C1 segment of cervical spinal cord (tissue), 14 donors: ENCODE data around the gene HDAC9.
"Not testable (repeated sequence)": the region's sequence is repeated elsewhere in the genome, so short reads cannot be mapped to it uniquely, and the experiment has no call there.

Experiments
- DNase-seq, 14 donors: peaks; one replicate each; lab custom pipeline; 2025; lab: John Stamatoyannopoulos, UW

Gene HDAC9

GRCh38 chr7:18965657-18966056 is 470.1 kb downstream of the HDAC9 start:
- no peak for DNase-seq

DNA sequence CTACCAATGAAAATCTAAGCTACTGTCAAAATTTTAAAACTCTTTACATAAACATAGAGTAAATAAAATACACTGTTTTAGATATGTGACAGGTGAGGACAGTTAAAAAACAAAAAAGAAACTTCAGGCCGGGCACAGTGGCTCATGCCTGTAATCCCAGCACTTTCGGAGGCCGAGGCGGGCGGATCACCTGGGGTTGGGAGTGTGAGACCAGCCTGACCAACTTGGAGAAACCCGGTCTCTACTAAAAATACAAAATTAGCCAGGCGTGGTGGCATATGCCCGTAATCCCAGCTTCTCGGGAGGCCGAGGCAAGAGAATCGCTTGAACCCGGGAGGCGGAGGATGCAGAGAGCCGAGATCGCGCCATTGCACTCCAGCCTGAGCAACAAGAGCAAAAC is 472.2 kb downstream of the HDAC9 start:
- DNase-seq: not testable (repeated sequence)

DNA sequence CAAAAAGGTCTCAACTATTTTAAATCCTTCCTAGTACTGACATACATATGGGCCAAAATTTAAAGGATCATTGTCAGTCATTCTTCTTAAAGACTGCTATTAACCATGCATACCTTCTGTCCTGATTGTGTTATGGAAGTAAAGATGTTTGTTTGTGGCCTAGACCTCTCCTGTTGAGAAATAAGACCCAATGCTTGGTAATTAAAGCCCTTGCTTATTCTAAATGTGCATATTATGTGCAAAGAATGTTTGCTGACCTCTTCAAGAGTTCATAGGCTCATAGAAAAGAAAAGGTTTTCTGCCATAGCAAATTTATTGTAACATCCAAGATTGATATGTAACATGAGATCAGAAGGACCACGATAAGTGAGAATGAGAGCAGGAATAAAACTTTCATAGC is 476.3 kb downstream of the HDAC9 start:
- no peak for DNase-seq

DNA sequence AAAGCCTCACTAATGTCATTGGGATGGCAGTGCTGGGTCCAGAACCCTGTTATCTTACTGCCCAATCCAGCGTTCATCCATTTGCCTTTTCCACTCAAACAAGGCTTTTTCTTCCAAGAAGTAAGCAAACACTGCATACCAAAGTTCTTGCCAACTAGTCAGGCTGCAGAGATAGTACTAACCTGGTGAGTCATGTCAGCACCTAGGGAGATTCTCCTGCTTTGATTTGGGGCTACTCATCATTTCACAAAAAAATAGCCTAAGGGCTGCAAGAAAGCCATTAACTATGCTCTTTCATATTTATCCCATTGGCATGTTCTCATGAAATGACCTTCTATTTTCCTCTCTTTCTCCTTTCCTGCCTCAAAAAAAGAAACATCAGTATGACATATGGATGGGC is 479.3 kb downstream of the HDAC9 start:
- DNase-seq: no peak

DNA sequence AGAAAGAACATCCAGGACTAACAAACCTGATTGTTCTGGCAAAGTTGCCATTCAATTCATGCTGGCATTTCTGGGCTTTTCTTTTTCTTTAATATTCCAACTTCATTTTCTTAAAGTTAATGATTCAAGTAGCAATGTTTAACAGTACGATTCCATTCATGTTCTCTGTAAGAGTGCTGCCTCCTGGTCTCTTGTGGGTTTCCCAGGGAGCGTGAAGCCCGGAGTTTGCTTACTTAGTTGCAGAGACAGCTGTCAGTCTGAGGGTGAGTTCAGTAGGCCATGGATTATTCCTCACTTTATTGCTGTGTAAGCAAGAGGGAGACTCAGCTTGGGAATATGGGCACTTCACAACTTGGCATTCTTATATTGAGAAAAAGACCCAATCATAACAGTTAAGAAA is 479.7 kb downstream of the HDAC9 start:
- no peak for DNase-seq

- DNase-seq: no peak
Measured at GRCh38 chr7:18975689-18976280, 480.2 kb downstream of the HDAC9 start.

DNA sequence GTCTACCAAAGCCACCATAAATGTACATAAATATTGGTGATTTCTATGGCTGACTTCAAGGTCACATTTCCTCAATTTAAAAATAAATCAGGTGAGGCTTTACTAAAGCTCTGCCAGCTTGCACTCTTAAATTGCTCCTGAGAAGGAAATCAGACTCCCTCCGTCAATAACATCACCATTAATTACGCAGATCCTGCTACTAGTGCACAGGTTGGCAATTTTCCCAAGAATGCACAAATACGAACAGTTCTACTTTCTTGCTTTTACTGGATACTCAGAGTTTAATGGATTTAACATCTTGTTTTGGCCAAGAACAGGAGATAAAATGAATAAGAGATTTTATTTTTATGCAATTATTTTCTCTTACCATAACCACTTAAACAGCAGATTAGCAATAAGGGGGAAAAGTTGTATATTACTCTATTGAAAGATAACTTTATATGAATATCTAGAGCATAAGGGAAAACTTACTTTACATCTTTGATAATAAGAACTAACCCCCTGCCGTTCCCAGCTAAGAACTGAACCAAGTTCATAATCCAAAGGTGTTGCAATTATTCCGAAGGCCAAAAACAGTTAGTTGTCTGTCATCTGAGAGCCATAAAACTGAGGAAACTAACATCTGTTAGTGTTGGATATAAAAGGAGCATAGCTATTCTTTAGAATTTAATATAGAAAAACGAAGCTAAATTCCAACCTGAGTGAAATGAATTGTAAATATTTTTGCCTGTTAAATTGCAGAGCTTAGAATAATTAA is 481.3 kb downstream of the HDAC9 start:
- DNase-seq: no peak

GRCh38 chr7:18978108-18978495 is 482.6 kb downstream of the HDAC9 start:
- no peak for DNase-seq

- DNase-seq: not testable (repeated sequence)
Measured at GRCh38 chr7:18990700-18991099, 495.2 kb downstream of the HDAC9 start.

DNA sequence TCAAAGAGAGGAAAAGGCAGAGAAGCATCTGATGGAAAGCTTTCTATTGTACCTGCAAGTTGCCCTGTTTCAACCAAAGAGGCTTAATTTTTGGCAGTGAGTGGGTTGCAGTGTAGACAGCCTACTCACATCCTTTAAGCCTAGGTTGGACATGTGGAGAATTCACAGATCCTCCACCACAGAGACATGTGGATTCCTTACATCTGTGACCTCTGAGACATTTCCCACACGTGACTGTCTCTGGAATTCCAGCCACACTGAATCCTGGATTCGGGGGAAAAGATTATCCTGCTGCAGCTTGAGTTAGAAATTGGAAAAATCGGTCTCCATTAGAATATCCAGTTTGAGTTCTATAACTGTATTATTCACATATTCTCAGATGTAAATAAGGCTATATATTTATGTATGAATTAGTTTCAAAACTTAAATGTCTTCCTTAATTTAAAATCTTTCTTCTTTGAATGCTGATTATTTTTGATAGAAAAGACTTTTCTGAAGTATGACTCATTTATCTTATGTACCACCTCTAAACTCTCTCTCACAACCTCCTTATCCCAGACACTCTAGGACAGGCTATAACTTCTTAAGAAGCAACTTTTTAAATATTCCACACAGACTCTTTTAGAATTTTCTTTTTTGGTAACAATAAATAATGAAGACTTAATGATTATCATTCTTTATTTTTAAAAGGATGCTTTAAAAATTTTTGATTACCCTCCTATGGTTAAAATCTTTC is 498.6 kb downstream of the HDAC9 start:
- DNase-seq: no peak

DNA sequence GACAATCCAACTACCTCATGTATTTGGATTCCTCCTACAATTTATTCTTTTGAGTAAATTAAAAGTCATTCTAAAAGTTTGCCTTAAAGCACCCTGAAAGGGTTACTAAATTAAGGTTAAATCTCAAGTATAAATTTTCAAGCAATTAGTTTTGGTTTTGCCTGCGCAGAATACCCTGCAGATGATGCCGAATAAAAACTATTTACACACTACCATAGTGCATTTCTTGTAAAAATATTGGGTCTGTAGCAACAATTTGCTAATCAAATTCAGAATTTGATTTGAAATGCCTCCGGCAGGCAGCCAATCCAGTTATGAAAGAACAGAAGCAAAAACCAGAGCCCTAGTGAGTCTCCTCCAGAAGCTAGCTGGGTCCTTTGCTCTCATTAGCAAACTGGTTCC is 499.7 kb downstream of the HDAC9 start:
- no peak for DNase-seq

GRCh38 chr7:18995811-18996426 is 500.4 kb downstream of the HDAC9 start:
- DNase-seq: no peak

GRCh38 chr7:18996583-18996982 is 501.0 kb downstream of the HDAC9 start:
- DNase-seq: no peak

- no peak for DNase-seq
Measured at GRCh38 chr7:18997477-18998150, 502.1 kb downstream of the HDAC9 start.

- no peak for DNase-seq
Measured at GRCh38 chr7:19000410-19000809, 504.9 kb downstream of the HDAC9 start.

DNA sequence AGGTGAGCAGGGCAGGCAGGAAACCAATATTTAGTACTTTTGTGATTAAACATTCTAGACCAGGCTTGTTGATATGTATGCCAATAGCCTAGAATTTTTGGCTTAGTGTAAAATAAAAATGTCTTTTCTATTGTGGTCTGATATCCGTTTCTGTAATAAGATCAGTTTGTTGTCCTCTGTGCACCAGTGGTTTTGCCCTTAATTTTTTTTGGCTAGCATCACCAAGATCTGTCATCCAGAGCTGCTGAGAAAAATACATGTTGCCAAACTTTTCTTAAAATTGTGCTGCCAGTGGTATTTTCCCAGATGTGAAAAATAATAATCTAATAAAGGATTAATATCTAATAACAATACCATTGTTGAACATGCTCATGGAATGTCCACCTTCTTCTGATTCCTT is 506.3 kb downstream of the HDAC9 start:
- DNase-seq: no peak

- no peak for DNase-seq
Measured at GRCh38 chr7:19009241-19009935, 513.8 kb downstream of the HDAC9 start.

DNA sequence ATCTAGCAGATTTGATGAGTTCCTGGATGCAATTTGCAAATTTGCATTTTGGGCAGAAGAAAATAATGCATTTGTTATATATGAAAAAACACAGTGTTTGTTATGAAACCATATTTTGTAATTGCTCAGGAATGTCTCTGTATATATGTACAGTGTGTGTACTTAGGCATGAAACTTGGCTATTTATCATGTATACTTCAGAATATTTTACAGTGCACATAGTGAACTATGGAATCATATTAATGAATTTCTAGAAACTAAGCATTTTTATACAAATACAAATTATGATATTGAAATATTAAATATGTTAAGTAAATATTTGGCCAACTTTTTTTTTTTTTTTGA is 514.4 kb downstream of the HDAC9 start:
- no peak for DNase-seq

- DNase-seq: no peak
Measured at GRCh38 chr7:19011212-19011611, 515.7 kb downstream of the HDAC9 start.

DNA sequence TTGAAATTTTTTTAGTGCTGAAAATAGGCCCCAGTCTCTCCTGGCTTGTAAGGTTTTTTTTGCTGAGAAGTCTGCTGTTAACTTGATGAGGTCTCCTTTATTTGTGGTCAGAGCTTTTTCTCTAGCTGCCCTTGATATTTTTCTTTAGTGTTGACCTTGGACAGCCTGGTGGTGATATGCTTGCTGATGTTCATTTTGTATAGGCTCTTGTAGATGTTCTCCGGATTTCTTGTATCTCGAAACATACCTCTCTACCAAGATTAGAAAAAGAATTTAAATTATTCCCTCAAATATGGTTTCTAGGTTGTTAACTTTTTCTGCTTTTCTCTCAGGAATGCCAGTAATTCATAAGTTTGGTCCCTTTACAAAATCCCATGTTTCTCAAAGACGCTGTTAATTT is 519.5 kb downstream of the HDAC9 start:
- no peak for DNase-seq

GRCh38 chr7:19016140-19016539 is 520.6 kb downstream of the HDAC9 start:
- DNase-seq: no peak
